Stimulated activated CD8-positive, alpha-beta memory T cell treated with anti-CD3 and anti-CD28 coated beads, Interleukin-2, amount 100 ng/mL, for 1 hour (primary cell): ENCODE results near the gene ADAMTS17.

Experiments used
- DNase-seq, 2 donors: peaks; one replicate each; pipeline ENCODE4 v3.0.0-alpha.2; 2020; ENCODE audit warnings: low read depth in 2 of 2

ADAMTS17 gene

DNA sequence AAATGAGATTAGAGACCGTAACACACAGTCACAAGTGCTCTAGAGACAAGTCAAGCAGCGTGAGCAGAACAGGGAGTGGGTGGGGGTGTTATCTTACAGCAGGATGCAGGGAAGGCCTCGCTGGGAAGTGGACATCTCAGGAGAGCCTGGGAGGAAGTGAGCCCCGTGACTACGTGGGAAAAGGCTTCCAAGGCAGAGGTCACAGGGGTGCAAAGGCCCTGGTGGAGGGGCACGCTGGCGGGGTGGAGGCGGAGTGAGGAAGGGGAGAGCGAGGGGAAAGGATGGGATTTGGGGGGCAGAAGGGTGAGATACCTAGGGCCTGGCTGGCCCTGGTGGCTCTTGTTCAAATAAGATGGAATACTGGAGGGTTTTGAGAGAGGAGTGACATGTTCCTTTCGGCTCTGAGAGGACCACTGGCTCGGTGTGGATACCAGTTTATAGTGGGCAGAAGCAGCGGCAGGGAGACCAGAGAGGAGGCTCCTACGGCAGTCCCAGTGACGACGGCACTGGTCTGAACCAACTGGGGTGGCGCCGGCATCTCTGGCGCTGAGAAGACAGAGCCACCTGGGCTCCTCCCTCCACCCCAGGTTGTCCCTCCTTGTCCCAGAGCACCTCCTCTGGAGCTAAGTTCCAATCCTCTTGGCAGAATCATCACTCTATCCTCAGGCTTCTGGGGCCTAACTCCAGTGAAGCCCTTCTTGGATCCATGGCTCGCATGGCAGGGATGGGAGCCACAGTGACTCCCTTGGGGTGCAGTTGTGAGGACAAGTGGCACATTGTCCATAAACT, 342.3 kb downstream of the ADAMTS17 start:
- no peak for DNase-seq

DNA sequence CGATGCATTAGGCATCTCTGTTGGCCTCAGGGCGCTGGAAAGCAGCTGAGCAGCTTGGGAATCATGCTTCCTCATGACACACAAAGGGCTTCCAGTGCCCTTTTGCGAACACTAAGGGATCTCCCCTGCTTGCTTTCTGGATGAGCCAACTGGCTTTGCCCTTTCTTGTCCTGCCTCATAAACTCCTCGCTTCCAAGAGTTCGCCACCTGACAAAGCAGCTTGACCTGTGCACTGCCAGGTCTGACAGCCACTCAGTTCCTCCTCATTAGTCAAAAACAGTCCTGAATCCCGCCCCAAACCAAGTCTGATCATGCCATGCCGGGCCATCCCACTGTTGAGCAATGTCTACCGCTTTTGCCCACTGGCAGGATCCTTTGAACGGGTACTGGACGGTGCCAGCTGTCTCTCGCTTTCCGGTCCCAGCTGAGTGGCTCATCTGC, 343.1 kb downstream of the ADAMTS17 start:
- no peak for DNase-seq

DNA sequence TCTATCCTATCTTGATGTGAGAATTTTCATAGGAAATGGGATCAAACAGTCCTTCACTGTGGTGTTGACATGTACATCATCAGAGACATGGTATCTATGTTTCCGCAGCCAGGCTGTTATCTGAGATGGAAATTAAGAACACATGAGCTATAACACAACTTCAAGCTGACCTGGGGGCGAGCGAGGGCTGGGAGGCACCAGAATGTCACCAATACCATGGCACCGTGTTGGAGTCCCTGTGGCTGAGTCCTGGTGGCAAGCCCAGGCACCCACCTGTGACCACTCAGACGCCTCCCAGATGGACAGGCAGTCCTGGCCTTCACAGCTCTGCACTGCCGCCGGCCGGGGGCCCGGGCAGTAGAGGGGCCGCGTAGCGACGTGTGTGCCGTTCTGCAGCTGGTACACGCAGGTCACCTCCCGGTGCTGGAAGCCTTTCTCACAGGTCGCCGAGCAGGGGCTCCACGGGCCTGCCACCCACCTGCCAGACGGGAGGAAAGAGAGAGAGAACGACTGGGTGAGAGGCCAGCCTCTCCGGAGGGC, 344.6 kb downstream of the ADAMTS17 start:
- no peak for DNase-seq

DNA sequence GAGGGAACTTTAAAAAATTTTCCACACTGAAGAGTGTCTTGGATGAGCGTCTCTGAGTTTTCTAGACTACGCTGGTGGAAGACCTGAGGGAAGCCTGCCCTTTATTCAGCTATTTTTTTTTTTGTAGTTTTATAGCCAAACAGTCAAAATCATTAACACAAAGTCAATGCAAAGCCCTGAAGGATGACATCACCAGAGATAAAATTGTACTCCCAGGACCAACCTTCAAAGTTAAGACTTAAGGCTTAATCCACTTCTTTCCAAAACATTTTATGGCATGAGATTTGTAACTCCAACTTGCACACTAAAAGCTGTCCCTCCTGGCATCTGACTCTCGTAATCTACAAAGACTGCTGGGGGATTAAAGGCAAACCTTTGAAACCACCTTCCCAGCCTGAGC, 345.1 kb downstream of the ADAMTS17 start:
- no peak for DNase-seq

DNA sequence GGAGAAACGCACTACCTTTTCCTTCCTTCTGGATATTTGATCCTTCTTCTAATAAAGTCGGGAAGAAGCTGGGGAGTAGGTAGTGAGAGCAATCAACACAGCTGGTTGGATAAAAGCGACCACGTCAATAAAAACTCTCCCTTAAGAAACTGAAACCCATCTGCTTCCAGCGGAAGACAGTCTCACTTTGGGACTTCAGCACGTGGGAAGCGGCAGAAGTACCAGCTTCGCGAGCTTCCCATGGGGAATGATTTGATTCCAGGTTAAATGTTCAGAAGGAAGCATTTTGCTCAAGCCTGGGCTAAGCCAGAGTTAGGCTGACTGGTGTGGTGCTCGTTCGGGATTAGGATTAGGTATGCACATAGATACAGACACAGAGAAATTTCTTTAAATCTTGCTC, 346.2 kb downstream of the ADAMTS17 start:
- DNase-seq: no peak

DNA sequence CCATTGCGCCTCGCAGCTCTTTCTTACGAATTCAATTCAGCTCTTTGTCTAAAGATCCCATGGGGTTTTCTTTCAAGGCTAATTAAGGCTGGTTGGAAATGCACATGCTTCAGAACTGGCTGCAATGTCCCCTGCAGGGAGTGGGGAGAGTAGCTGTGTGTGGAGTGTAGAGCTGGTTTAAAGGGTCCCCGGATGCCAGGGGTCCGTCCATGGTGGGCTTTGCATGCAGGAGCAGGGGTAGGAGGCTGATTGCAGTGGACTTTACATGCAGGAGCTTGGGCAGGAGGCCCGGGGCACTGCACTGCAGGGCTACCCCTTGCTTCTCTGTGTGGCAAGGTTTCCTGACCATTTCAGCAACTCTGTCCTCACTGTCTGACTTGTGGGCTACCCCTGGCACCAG, 346.9 kb downstream of the ADAMTS17 start:
- DNase-seq: no peak

DNA sequence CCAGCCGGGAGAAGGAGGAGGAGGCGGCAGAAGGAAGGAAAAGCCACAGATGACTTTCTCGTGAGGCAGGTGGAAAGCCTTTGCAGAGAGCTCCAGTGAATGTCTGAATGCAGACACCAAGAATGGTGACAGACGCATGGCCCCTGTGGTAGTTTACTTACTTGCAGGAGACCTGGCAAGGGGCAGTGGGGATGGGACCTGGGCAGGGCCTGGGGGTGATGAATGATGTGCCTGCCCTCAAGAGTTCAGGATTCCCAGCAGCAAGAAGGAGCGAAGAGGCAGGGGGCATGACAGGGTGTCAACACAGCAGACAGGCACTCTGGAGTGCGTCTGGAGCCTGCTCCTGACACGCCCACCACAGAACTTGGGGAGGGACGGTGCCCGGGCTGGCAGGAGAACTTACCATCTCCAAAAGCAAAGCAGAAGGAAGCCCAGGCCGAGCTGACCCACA, 348.1 kb downstream of the ADAMTS17 start:
- no peak for DNase-seq

DNA sequence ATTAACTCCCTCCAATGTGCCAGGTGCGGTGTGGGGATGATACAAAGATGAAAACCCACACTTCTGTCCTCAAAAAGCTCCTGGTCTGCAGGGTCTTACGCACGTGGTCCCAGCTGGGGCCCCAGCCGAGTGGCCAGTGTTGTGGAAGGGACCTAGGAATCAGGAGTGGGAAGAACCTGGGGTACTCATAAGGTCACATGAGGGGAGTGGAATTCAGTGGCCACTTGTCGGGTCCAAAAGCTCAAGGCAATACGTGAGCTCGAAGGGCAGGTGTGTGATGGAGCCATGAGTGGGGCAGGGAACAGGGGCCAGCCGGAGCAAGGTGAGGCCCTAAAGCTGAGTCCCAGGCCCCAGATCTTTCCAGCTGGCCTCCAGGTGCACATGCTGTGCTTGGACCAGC, 348.5 kb downstream of the ADAMTS17 start:
- DNase-seq: no peak

DNA sequence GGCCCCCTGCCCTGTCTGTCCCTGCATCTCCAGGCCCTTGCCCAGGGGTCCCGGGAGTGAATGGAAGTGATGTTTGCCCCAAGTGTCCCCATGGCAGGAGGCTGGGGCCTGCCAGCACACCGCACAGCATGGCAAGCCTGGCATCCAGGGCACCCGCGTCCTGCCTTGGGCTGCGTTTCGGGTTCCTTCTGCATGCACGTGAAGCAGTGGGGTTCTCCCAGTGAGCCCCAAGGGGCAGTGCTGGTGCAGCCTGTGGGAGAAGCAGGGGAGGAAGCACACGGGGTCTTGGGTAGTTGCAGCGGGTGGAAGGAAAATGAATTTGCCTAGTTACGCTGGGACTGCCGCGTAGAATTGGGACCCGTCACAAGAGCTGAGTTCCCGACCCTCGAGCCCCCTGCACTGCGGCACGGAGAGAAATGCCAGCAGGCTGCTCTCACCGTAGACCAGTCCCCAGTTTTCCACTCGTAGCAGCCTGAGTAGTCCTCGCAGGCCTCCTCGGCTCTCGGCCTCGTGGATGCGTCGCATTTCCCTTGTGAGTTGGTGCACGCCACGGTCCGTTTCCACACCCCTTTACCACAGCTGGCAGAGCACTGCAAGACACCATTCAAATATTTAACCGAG, 349.1 kb downstream of the ADAMTS17 start:
- DNase-seq: no peak

DNA sequence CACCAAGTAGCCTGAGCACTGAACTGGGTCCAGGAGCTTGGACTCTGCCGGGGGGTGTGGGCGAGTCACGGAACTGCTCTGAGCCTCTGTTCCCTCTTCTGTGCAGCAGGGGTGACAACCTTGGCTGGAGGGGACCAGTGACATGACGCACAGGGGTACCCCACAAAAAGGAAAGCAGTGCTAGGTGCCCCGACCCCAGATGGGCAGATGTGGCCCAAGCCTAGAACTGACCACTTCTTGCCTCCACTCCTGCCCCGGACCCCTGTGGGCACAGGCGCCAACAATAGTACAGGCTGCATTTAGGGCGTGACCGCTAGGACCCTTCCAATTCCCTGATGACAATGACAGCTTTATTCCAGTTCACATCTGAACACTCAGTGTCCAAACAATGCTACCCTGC, 352.7 kb downstream of the ADAMTS17 start:
- DNase-seq: no peak

DNA sequence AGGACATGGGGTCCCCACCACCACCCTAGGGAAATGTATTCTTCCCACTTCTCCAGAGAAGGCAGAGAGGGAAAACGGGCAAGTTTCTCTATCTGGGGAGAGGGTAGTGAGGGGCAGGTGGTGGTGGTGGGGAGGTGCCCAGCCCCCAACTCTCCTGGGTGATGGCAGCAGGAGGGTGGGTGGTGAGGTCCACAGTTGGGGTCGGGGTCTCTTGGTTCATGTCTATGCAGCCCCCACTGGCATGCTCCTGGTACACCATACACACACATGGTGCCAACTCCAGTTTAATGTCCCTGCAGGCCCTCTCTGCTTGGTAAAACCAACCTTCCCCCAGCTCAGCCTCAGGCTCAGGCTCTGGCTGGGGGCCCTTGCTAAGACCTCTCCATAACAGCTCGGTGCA, 354.1 kb downstream of the ADAMTS17 start:
- no peak for DNase-seq

DNA sequence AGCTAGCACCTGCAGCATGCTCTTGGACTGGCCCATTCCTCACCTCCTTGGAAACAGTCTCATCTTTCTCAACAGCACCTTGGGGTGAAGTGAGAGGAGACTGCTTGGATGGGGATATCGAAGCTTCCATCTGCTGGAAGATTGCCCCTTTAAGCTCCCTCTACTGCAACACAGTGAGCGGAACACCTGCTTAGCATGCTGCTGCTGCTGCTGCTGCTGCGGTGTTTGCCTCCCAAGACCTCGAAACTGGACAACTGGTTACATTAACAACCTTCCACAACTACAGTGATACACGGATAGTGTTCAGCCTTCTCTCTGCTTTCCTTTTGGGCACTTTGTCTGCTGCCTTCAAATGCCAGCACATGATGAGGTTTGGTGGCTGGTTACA, 354.7 kb downstream of the ADAMTS17 start:
- DNase-seq: no peak

DNA sequence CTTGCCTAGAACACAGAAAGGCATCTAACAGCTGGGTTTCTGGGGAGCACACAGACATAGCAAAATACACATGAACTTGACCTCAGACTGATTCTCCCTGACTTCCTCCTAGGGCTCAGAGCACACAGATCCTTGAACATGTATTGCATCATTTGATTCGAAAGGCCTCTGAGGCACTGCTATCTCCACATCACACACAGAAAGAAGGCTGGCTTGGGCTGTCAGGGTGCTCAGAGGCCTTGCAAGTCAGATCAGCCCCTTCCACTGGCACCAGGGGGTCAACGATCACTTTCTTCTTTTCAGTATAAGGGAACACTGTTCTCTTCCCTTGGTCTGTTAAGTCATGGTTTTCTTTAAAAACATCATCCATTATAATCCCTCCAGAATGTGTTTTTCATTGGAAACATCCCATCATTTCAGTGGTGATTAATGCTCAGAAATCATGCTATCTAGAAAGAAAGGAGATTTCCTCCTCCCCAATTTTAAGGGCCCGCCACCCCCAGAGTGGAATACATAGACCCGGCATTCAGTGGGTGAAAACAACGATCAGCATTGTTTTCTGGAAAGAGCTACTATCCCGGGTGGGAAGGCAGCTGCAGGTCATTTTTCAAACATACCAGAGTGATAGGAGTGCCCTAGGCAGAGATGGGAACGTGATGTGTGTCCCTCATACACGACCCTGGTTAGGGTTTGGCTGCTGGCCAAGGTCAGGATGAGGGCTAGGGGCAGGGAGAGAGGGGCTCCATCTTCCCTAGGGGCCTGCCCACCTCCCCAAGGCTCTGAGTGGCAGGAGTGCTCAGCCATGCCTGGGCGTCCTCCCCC, 355.3 kb downstream of the ADAMTS17 start:
- DNase-seq: no peak

DNA sequence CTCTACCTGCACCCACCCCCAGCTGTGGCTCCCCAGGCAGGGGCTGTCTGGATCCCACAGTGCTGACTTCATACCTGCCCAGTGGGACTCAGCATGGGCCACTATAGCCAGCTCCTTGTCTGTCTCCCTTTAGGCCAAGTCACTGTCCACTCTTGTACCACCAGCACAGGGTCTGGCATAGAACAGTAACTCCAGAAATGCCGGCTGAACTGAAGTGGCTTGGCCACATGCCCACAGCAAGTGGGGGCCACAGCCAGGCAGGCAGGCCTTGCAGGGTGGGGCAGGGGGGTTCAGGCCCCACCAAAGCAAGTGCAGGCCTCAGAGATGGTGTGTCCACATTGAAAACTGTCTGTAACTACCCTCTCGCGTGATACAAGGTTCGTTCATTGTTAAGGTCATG, 355.9 kb downstream of the ADAMTS17 start:
- DNase-seq: no peak

DNA sequence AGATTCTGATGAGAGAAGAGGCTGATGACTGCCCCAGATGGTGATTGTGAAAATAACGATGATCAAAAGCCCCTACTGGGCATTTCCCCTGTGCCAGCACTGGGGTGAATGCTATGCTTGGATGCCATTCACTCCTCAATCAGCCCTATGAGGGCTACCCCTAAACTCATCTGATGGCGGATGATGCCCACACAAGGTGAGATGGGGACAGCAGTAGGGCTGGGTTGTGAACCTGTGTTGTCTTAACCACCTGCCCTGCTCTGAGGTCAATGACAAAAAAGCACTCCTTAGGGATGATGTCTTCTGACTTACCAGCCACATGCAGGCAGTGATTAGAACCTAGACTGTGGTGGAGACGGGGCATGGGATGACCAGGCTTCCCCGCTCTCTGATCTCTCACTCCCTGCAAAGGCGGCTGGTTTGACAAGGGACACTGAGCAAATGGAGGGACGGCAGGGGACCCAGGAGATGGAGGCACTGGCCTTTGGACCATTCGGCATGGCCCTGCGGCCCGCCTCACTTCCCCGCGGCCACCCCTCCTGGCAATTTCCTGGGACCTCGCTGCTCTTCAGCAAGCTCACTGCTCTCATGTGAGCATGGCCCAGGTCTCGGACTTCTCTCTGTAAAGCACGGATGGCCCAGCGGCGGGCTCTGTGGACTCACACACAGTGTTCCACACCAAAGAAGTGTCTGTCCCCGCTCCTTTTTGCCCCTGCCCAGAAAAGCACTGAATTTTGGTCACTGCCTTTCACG, 357.1 kb downstream of the ADAMTS17 start:
- DNase-seq: no peak

DNA sequence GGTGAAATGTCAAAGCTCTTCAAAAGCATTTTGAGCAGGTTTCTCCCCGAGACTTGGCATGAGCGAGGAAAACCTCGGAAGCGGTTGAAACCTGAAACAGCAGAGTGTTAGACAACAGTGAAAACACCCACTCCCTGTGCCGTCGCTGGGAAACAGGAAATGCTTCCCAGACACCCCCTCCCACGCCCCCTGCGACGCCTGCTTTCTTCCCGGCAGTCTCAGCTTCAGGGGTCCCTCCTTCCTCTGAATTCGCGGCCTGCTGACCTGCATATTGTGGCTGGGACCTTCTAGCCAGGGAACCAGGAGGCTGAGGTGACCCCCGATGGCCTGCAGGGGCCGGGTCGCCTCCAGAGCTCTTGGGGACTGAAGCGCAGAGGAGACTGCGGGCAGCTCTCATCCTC, 357.9 kb downstream of the ADAMTS17 start:
- DNase-seq: no peak

DNA sequence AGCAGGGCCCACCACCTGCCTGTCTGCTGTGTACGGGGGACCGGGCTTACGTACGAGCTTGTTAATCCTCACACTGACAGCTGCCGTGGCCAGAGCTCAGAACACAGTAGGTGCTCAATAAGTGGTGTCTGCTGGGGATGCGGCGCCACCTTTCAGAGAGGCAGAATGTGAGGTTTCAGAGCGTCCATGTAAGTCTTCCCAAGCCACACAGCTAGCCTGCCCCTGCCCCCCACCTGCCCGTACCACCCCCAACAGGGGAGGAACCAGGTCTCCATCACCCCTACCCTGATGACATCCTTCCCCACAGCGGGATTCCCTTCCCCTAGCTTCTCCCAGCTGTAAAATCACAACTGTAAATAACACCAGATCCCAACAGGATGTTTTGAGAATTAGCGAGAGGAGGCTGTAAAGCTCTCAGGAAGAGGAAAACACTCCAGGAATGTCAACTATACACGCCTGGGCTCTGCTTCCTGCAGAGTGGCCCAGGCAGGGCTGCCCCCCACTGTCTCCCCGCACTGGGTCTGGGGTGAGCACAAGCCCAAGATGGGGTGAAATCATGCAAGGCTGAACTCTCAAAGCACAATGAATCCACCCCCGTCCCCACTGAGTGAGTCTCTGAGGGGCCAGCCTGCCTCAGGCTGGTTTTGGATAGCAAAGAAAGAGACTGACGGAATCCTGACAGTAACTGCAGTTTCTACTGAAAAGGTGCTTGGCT, 358.4 kb downstream of the ADAMTS17 start:
- no peak for DNase-seq

DNA sequence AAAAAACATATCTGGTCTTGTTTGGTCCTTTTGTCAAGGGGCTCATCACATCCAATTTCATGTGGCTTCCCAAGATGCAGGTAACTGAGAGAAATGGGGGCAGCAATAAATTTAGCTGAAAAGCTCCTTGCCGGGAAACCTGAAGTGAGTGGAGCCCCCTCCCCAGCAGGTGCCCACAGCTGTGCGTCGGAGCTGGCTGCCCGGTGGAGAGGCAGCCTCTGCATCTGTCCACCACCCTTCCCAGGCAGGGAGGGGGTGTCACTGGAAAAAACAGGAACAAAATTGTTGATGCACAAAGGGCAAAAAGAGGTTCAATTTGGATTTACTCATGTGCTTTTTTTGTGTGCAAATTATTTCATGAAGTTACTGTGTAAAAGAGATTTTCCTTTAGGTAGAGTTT, 359.1 kb downstream of the ADAMTS17 start:
- DNase-seq: no peak

DNA sequence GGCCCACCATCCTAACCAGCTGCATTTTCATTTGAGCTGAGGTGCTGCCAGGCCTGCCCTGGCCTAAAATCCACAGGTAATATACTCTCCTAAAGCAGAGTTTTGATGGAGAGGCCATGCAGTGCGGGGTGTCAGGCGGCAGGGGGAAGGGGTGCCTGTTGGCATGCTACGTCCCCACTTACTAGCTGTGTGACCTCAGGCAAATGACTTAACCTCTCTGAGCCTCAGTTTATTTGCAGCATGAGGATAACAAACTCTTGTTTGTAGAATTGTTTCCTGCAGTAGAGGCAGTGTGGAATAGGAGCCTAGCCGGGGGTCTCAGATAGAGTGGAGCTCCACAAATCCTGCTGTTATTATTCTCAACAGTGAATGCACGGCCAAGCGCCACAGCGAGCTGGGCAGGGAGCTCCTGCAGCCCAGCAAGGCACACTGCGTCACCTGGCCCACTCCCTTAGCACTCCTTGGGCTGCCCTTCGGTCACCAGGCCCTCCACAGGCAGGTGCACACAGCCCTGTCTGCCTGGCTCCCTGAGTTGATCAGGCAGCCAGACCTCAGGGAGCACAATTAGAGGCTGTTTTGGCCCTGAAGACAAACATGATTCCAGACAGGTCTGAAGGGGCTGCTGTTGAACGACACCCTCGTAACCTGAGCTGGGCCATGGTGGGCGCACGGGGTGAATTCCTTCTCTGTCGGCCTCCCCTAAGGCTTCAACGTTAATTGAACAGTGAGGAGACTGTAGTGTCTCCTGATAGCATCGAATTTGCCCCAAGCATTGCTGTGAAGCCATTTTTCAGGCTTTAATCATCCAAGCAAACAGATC, 359.7 kb downstream of the ADAMTS17 start:
- no peak for DNase-seq

DNA sequence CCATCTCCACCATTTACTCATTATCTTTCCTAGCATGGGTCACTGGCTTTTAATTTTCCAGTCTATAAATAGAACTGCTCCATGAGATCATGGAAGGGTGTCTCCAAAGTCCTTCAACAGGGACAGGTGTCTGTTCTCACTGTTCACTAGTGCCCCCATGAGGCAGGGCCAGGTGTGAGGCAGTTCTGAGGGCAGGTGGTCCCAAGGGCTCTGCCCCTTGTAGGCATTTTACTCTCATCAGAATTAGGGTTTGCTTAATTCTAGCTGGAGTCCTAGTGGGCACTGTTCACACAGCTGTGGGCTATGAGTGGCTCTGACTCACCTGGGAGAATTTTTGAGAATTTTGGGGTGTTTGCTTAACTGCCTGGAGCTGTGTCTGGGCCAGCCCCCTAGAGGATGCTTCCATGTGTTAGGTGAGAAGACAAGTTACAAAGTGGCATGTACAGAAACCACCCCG, 360.6 kb downstream of the ADAMTS17 start:
- DNase-seq: no peak
